OCI-LY1 (cell line): ENCODE results near the gene PLPPR4.

ENCODE experiments used
- H2AFZ ChIP-seq: fragments of 200-600 bp; sonication (generic), shearing (Covaris generic); 2 replicates; pipeline ENCODE4 v1.6.0; 2014; ENCODE audit warnings: antibody characterized with exemption, mild to moderate bottlenecking, low read length
- H3F3A ChIP-seq: fragments of 200-600 bp; sonication (generic), shearing (Covaris generic); 2 replicates; pipeline ENCODE4 v1.6.0; 2014; ENCODE audit warnings: mild to moderate bottlenecking, antibody characterized with exemption, low read length, moderate library complexity; ENCODE audit not compliant: insufficient read depth
- H3K27ac ChIP-seq: fragments of 200-600 bp; sonication (generic); 2 replicates; pipeline ENCODE4 v1.5.1; 2014; ENCODE audit warnings: low read length, mixed run types, mild to moderate bottlenecking, low read depth; ENCODE audit not compliant: poor library complexity, severe bottlenecking
- H3K27me3 ChIP-seq: fragments of 200-600 bp; sonication (generic); 2 replicates; pipeline ENCODE4 v1.6.0; 2014; ENCODE audit warnings: antibody characterized with exemption, mild to moderate bottlenecking, low read length, moderate library complexity; ENCODE audit not compliant: insufficient read depth
- H3K36me3 ChIP-seq: fragments of 200-600 bp; sonication (generic); 2 replicates; pipeline ENCODE4 v1.6.1; 2014; ENCODE audit warnings: mild to moderate bottlenecking, antibody characterized with exemption, low read length, moderate library complexity, mixed read lengths; ENCODE audit not compliant: insufficient read depth
- H3K4me1 ChIP-seq: fragments of 200-600 bp; sonication (generic); 2 replicates; pipeline ENCODE4 v1.5.1; 2014; ENCODE audit warnings: mild to moderate bottlenecking, low read length, moderate library complexity; ENCODE audit not compliant: insufficient read depth, severe bottlenecking
- H3K4me2 ChIP-seq: fragments of 200-600 bp; sonication (generic), shearing (Covaris generic); 2 replicates; pipeline ENCODE4 v1.6.1; 2014; ENCODE audit warnings: low read length
- H3K4me3 ChIP-seq: fragments of 200-600 bp; sonication (generic); 2 replicates; pipeline ENCODE4 v1.5.1; 2014; ENCODE audit warnings: low read length, low read depth, mild to moderate bottlenecking, mixed read lengths; ENCODE audit not compliant: poor library complexity, severe bottlenecking
- H3K79me2 ChIP-seq: fragments of 200-600 bp; shearing (Covaris generic); 2 replicates; pipeline ENCODE4 v1.6.1; 2016; ENCODE audit warnings: mixed run types, low read length, mixed read lengths; ENCODE audit not compliant: insufficient read depth
- H3K9ac ChIP-seq: fragments of 200-600 bp; sonication (generic), shearing (Covaris generic); 2 replicates; pipeline ENCODE4 v1.6.1; 2014; ENCODE audit warnings: mild to moderate bottlenecking, low read length, mixed read lengths
- H3K9me2 ChIP-seq: fragments of 200-600 bp; sonication (generic), shearing (Covaris generic); 2 replicates; pipeline ENCODE4 v1.6.1; 2014; ENCODE audit warnings: low read depth, mild to moderate bottlenecking, low read length, mixed read lengths
- H3K9me3 ChIP-seq: fragments of 200-600 bp; shearing (Covaris generic); 2 replicates; pipeline ENCODE4 v1.6.1; 2014; ENCODE audit warnings: low read length, mixed read lengths
- H4K20me1 ChIP-seq: fragments of 200-600 bp; sonication (generic), shearing (Covaris generic); 2 replicates; pipeline ENCODE4 v1.6.0; 2016; ENCODE audit warnings: mild to moderate bottlenecking, low read length; ENCODE audit not compliant: insufficient read depth
- EZH2 ChIP-seq: fragments of 200-600 bp; sonication (generic), shearing (Covaris generic); IDR thresholded peaks from 2 replicates; pipeline ENCODE4 v1.8.0; 2017; ENCODE audit warnings: borderline replicate concordance, mixed run types, mild to moderate bottlenecking, antibody characterized with exemption, low read length, moderate library complexity, mixed read lengths
- TF ChIP-seq, protein P1 (sequence below): fragments of 200-600 bp; sonication (generic), shearing (Covaris generic); IDR thresholded peaks from 2 replicates; pipeline ENCODE4 v1.5.1; 2017; ENCODE audit warnings: mild to moderate bottlenecking, antibody characterized with exemption, low read length, moderate library complexity, mixed read lengths

PLPPR4 gene

DNA sequence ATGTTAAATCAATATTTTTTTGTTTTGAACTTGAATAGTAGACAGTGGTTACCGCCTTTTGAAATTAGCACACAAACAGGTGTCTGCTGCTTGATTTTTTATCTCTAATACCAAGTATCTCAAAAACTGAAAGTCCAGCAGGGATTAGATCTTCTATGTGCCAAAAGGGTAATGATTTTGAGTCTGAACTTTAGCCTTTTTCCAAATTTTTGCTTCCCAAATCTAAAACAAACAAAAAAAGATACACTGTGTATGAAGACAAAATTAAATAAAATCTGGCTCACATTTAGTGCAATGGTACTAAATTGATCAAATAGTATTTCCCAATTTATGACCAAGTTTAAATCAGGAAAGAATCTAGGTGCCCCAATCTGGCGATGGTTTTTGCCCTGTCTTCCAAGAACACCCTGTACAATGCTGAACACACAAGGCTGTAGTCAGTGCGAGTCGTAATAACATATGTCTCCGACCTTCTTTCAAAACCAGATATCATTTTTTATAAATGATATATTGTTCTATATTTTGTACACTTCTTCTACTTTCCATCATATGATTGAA lies 40.5 kb downstream of the PLPPR4 start:
- H3K9me3 ChIP-seq, result no peaks in the 10 kb centered on the region
- no peak overlapping the region for H2AFZ ChIP-seq
- no peak overlapping the region for H3K4me2 ChIP-seq
- no peaks in the 10 kb centered on the region for H3K36me3 ChIP-seq
- no peaks in the 10 kb centered on the region for H3F3A ChIP-seq
- H3K9me2 ChIP-seq, result no peaks in the 10 kb centered on the region
- no peaks in the 10 kb centered on the region for H4K20me1 ChIP-seq
- H3K27ac ChIP-seq, result no peak overlapping the region
- no peak overlapping the region for H3K9ac ChIP-seq
- no peak for TF ChIP-seq EZH2
- TF ChIP-seq, protein P1, sequence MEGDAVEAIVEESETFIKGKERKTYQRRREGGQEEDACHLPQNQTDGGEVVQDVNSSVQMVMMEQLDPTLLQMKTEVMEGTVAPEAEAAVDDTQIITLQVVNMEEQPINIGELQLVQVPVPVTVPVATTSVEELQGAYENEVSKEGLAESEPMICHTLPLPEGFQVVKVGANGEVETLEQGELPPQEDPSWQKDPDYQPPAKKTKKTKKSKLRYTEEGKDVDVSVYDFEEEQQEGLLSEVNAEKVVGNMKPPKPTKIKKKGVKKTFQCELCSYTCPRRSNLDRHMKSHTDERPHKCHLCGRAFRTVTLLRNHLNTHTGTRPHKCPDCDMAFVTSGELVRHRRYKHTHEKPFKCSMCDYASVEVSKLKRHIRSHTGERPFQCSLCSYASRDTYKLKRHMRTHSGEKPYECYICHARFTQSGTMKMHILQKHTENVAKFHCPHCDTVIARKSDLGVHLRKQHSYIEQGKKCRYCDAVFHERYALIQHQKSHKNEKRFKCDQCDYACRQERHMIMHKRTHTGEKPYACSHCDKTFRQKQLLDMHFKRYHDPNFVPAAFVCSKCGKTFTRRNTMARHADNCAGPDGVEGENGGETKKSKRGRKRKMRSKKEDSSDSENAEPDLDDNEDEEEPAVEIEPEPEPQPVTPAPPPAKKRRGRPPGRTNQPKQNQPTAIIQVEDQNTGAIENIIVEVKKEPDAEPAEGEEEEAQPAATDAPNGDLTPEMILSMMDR, result no peak
- no peaks in the 10 kb centered on the region for H3K79me2 ChIP-seq
- H3K27me3 ChIP-seq, result no peaks in the 10 kb centered on the region
- no peak overlapping the region for H3K4me3 ChIP-seq
- H3K4me1 ChIP-seq, result no peaks in the 10 kb centered on the region

DNA sequence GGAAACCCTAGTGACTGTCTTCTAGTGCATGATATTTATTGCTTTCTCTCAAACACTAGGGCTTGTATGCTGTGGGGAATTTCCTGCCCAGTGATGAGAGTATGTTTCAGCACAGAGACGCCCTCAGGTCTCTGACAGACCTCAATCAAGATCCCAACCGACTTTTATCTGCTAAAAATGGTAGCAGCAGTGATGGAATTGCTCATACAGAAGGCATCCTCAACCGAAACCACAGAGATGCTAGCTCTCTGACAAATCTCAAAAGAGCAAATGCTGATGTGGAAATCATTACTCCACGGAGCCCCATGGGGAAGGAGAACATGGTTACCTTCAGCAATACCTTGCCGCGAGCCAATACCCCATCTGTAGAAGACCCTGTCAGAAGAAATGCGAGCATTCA lies 41.3 kb downstream of the PLPPR4 start:
- no peaks in the 10 kb centered on the region for H3K27me3 ChIP-seq
- no peaks in the 10 kb centered on the region for H3F3A ChIP-seq
- H3K9ac ChIP-seq, result no peak overlapping the region
- H3K27ac ChIP-seq, result no peak overlapping the region
- TF ChIP-seq, protein P1, result no peak
- H2AFZ ChIP-seq, result no peak overlapping the region
- no peaks in the 10 kb centered on the region for H3K9me3 ChIP-seq
- H3K4me3 ChIP-seq, result no peak overlapping the region
- no peaks in the 10 kb centered on the region for H3K36me3 ChIP-seq
- no peaks in the 10 kb centered on the region for H3K4me1 ChIP-seq
- H4K20me1 ChIP-seq, result no peaks in the 10 kb centered on the region
- H3K9me2 ChIP-seq, result no peaks in the 10 kb centered on the region
- H3K79me2 ChIP-seq, result no peaks in the 10 kb centered on the region
- H3K4me2 ChIP-seq, result no peak overlapping the region

DNA sequence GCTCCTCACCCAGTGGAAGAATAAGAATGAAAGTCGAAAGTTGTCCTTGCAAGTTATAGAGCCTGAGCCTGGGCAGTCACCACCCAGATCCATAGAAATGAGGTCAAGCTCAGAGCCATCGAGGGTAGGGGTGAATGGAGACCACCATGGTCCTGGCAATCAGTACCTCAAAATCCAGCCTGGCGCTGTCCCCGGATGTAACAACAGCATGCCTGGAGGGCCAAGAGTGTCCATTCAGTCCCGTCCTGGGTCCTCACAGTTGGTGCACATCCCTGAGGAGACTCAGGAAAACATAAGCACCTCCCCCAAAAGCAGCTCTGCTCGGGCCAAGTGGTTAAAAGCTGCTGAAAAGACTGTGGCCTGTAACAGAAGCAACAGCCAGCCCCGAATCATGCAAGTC lies 41.8 kb downstream of the PLPPR4 start:
- Histone ChIP-seq H3F3A (no peaks in the 10 kb centered on the region), H3K79me2 (no peaks in the 10 kb centered on the region), H3K4me2 (no peak overlapping the region), H3K9me3 (no peaks in the 10 kb centered on the region), H3K27me3 (no peaks in the 10 kb centered on the region), H3K4me3 (no peak overlapping the region), H2AFZ (no peak overlapping the region), H3K36me3 (no peaks in the 10 kb centered on the region), H3K27ac (no peak overlapping the region), H3K9me2 (no peaks in the 10 kb centered on the region), H3K9ac (no peak overlapping the region), H3K4me1 (no peaks in the 10 kb centered on the region), H4K20me1 (no peaks in the 10 kb centered on the region)
- TF ChIP-seq EZH2, result no peak
- TF ChIP-seq, protein P1, result no peak
